HUES48 (cell line): ENCODE measurements around the gene LSM14B.

Experiments
- H3K27ac ChIP-seq: one replicate; pipeline ENCODE4 v1.7.0; 2013; ENCODE audit warnings: low read depth, low read length, inconsistent platforms
- H3K27me3 ChIP-seq: 2 replicates; pipeline ENCODE4 v1.6.1; 2013; ENCODE audit warnings: mild to moderate bottlenecking, low read length; ENCODE audit not compliant: control insufficient read depth, insufficient read depth
- H3K36me3 ChIP-seq: 2 replicates; pipeline ENCODE4 v1.6.1; 2013; ENCODE audit warnings: low read length; ENCODE audit not compliant: control insufficient read depth, insufficient read depth
- H3K4me1 ChIP-seq: 2 replicates; pipeline ENCODE4 v1.6.1; 2013; ENCODE audit warnings: mild to moderate bottlenecking, low read length; ENCODE audit not compliant: control insufficient read depth, insufficient read depth
- H3K4me3 ChIP-seq: 2 replicates; pipeline ENCODE4 v1.5.1; 2013; ENCODE audit warnings: mild to moderate bottlenecking, low read depth, low read length
- H3K9ac ChIP-seq: 2 replicates; pipeline ENCODE4 v1.6.1; 2013; ENCODE audit warnings: mild to moderate bottlenecking, low read depth, low read length, moderate library complexity
- H3K9me3 ChIP-seq: 2 replicates; pipeline ENCODE4 v1.6.1; 2013; ENCODE audit warnings: low read length; ENCODE audit not compliant: control insufficient read depth, insufficient read depth

The LSM14B gene

DNA sequence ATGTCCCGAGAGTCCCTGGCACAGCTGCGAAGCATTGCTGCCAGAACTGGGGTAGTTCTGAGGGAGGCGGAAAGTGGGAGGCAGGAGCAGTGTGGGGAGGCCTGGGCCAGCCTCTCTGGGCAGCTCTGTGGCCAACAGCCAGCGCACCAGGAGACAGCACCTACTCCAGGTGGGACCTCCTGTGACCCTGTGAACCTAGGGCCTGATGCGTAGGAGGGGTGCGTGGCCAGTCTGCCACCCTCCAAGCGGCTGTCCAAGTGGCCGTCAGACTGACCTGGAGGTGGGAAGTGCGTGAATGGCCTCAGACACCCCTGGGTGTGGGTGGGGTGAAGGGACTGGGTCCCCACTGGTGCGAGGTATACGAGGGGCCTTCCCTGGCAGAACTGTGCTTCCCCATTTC lies 36.8 kb downstream of the LSM14B start:
- H3K9ac ChIP-seq, result no peak overlapping the region
- H3K36me3 ChIP-seq, result peaks cover 52% of the 10 kb centered on the region
- H3K27ac ChIP-seq, result no peak overlapping the region
- no peak overlapping the region for H3K4me3 ChIP-seq
- H3K27me3 ChIP-seq, result no peaks in the 10 kb centered on the region
- peaks cover 21% of the 10 kb centered on the region for H3K4me1 ChIP-seq
- H3K9me3 ChIP-seq, result no peaks in the 10 kb centered on the region

GRCh38 chr20:62159839-62160238 lies 37.6 kb downstream of the LSM14B start:
- H3K9ac ChIP-seq, result no peak overlapping the region
- no peaks in the 10 kb centered on the region for H3K27me3 ChIP-seq
- peaks cover 21% of the 10 kb centered on the region for H3K4me1 ChIP-seq
- peaks cover 56% of the 10 kb centered on the region for H3K36me3 ChIP-seq
- no peaks in the 10 kb centered on the region for H3K9me3 ChIP-seq
- no peak overlapping the region for H3K27ac ChIP-seq
- H3K4me3 ChIP-seq, result no peak overlapping the region

- no peak overlapping the region for H3K4me3 ChIP-seq
- no peaks in the 10 kb centered on the region for H3K9me3 ChIP-seq
- H3K36me3 ChIP-seq, result peaks cover 60% of the 10 kb centered on the region
- H3K4me1 ChIP-seq, result peaks cover 17% of the 10 kb centered on the region
- no peak overlapping the region for H3K27ac ChIP-seq
- H3K27me3 ChIP-seq, result no peaks in the 10 kb centered on the region
- H3K9ac ChIP-seq, result no peak overlapping the region
Measured at GRCh38 chr20:62160253-62160652, 38.0 kb downstream of the LSM14B start.

GRCh38 chr20:62160876-62161275 lies 38.6 kb downstream of the LSM14B start:
- Histone ChIP-seq H3K9ac (no peak overlapping the region), H3K4me1 (peaks cover 13% of the 10 kb centered on the region), H3K9me3 (no peaks in the 10 kb centered on the region), H3K27me3 (no peaks in the 10 kb centered on the region), H3K4me3 (no peak overlapping the region), H3K27ac (no peak overlapping the region), H3K36me3 (peaks cover 66% of the 10 kb centered on the region)

- Histone ChIP-seq H3K4me3 (no peak overlapping the region), H3K27ac (no peak overlapping the region), H3K4me1 (peaks cover 10% of the 10 kb centered on the region), H3K27me3 (no peaks in the 10 kb centered on the region), H3K9ac (no peak overlapping the region), H3K36me3 (peaks cover 70% of the 10 kb centered on the region), H3K9me3 (no peaks in the 10 kb centered on the region)
Measured at GRCh38 chr20:62161347-62161746, 39.1 kb downstream of the LSM14B start.

DNA sequence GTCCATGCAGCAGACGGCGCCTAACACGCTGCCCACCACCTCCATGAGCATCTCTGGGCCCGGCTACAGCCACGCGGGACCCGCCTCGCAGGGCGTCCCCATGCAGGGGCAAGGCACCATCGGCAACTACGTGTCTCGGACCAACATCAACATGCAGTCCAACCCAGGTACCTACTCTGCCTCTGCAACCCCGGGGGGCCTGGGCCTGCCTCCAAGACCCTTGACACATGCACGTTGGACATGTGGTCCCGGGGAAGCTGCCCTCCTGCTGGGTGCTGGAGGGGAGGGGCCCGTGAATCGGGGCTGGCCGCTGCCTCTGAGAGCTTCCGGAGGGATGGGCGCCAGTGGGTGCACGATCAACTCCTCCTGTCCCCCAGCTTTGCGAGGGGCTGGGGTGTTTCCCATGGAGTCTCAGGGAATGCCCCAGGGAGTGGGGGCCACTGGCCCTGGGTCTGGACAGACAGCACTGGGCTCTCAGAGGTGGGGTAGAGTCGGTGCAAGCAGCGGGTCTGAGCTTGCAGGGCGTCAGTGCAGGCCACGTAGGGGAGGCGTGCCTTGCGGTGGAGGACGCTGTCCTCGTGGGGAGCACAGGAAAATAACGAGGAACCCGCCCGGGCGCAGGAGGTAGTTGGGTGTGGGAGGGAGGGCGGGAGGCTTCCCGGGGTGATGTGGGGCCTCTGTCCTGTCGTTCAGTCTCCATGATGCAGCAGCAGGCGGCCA lies 40.6 kb downstream of the LSM14B start:
- Histone ChIP-seq H3K36me3 (peaks cover 81% of the 10 kb centered on the region), H3K9ac (no peak overlapping the region), H3K9me3 (no peaks in the 10 kb centered on the region), H3K27me3 (no peaks in the 10 kb centered on the region), H3K4me3 (no peak overlapping the region), H3K4me1 (no peaks in the 10 kb centered on the region), H3K27ac (no peak overlapping the region)

DNA sequence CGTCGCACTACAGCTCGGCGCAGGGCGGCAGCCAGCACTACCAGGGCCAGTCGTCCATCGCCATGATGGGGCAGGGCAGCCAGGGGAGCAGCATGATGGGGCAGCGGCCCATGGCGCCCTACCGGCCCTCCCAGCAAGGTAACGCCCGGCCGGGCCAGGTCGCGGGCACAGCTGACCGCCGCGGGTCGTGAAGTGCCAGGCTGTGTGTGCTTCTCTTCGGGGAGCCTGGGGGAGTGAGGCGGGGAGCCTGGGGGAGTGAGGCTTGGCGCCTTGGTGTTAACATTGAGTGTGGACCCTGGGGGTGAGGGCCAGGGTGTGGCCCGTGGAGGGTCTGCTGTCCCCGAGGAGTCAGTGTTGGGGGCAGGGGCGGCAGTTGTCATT lies 41.2 kb downstream of the LSM14B start:
- peaks cover 86% of the 10 kb centered on the region for H3K36me3 ChIP-seq
- H3K9me3 ChIP-seq, result no peaks in the 10 kb centered on the region
- no peak overlapping the region for H3K4me3 ChIP-seq
- H3K4me1 ChIP-seq, result no peaks in the 10 kb centered on the region
- no peak overlapping the region for H3K9ac ChIP-seq
- H3K27ac ChIP-seq, result no peak overlapping the region
- no peaks in the 10 kb centered on the region for H3K27me3 ChIP-seq

- H3K4me3 ChIP-seq, result no peak overlapping the region
- no peak overlapping the region for H3K9ac ChIP-seq
- H3K9me3 ChIP-seq, result no peaks in the 10 kb centered on the region
- H3K27ac ChIP-seq, result no peak overlapping the region
- no peaks in the 10 kb centered on the region for H3K4me1 ChIP-seq
- H3K36me3 ChIP-seq, result peaks cover 86% of the 10 kb centered on the region
- H3K27me3 ChIP-seq, result no peaks in the 10 kb centered on the region
Measured at GRCh38 chr20:62163986-62164762, 41.9 kb downstream of the LSM14B start.

DNA sequence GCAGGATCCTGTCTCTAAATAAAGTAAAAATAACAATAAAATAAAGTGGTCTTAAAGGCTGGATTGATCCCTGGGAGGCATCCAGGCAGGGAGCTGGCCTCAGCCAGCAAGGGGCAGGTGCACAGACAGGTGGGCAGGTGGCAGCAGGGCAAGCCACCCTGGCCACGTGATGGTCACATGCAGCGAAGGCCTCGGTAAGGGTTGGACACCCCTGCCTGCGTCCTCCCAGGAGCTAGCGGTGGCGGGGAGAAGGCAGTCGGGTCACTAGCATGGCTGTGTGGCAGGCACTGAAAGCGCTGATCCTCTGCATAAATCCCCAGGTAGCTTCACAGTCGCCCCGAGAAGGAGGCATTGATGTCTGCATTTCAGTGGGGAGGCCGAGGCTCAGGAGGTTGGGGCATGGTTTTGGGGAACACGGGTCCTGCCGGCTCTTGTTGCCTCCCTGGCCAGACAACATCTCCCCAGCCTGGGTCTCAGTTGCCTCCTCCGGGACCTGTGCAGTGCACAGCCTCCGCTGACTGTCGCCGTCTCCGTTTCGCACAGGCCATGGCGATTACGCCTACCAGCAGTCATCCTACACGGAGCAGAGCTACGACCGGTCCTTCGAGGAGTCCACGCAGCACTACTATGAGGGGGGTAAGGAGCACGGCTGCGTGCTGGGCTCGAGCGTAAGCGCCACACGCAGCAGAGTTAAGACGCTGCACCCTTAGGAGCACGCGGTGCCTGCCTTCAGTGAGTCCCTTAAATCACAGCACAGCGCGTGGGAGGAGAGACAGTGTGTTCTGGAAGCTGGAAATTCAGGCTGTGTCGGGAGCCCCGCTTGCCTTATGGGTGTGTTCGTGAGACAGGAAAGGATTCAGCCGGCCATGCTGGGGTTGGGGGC lies 42.8 kb downstream of the LSM14B start:
- no peaks in the 10 kb centered on the region for H3K9me3 ChIP-seq
- H3K4me3 ChIP-seq, result no peak overlapping the region
- no peaks in the 10 kb centered on the region for H3K27me3 ChIP-seq
- no peaks in the 10 kb centered on the region for H3K4me1 ChIP-seq
- no peak overlapping the region for H3K9ac ChIP-seq
- no peak overlapping the region for H3K27ac ChIP-seq
- H3K36me3 ChIP-seq, result peaks cover 87% of the 10 kb centered on the region

- H3K4me3 ChIP-seq, result no peak overlapping the region
- H3K27me3 ChIP-seq, result no peaks in the 10 kb centered on the region
- no peak overlapping the region for H3K27ac ChIP-seq
- peaks cover 81% of the 10 kb centered on the region for H3K36me3 ChIP-seq
- no peak overlapping the region for H3K9ac ChIP-seq
- no peaks in the 10 kb centered on the region for H3K4me1 ChIP-seq
- H3K9me3 ChIP-seq, result no peaks in the 10 kb centered on the region
Measured at GRCh38 chr20:62165762-62166399, 43.6 kb downstream of the LSM14B start.
